Calu3 (cell line): ENCODE results near the gene EIF2D. TPM values are rescaled to one million over a fixed set of nuclear protein-coding genes. Genes with fewer than 3 reads are reported as not detected.
"Not testable (repeated sequence)": the region's sequence is repeated elsewhere in the genome, so short reads cannot be mapped to it uniquely, and the experiment has no call there.

Source experiments
- BruUV-seq: library from RNA; stranded (reverse); fragments of 400-500 nt; replicated peaks from 2 replicates; lab custom pipeline; 2021; lab: Mats Ljungman, UMichigan
- CTCF ChIA-PET: fragments of 300-600 bp; sonication (Branson Sonifier 250); formaldehyde crosslinking; loops from one replicate; lab custom pipeline; 2022; ENCODE audit warnings: antibody characterized with exemption; lab: Charles Lee
- DNase-seq: peaks from one replicate; pipeline ENCODE4 v3.0.0; 2022
- H3K27ac Mint-ChIP-seq: one replicate; pipeline ENCODE4 v1.8.0; 2022; ENCODE audit warnings: mixed read lengths; ENCODE audit not compliant: unreplicated experiment
- H3K27me3 Mint-ChIP-seq: one replicate; pipeline ENCODE4 v1.8.0; 2022; ENCODE audit warnings: mixed read lengths; ENCODE audit not compliant: unreplicated experiment
- H3K36me3 Mint-ChIP-seq: one replicate; pipeline ENCODE4 v1.8.0; 2022; ENCODE audit warnings: mild to moderate bottlenecking, moderate library complexity, mixed read lengths; ENCODE audit not compliant: insufficient read depth, unreplicated experiment
- H3K4me1 Mint-ChIP-seq: one replicate; pipeline ENCODE4 v1.8.0; 2022; ENCODE audit warnings: mild to moderate bottlenecking, low read depth, mixed read lengths; ENCODE audit not compliant: unreplicated experiment
- H3K4me3 Mint-ChIP-seq: one replicate; pipeline ENCODE4 v1.8.0; 2022; ENCODE audit warnings: mild to moderate bottlenecking, low read depth, moderate library complexity, mixed read lengths; ENCODE audit not compliant: unreplicated experiment
- H3K9me3 Mint-ChIP-seq: one replicate; pipeline ENCODE4 v1.8.0; 2022; ENCODE audit warnings: low read depth, mixed read lengths; ENCODE audit not compliant: unreplicated experiment
- intact Hi-C: fragments of 100-400 bp; cut with micrococcal nuclease; formaldehyde crosslinking; loops from one replicate; pipeline ENCODE4 v1.10.0; 2022; ENCODE audit not compliant: unreplicated experiment
- total RNA-seq: library from RNA; stranded (reverse); gene quantifications from 2 replicates; pipeline ENCODE4 v1.2.3, GENCODE V29; 2022
- TF ChIP-seq, protein P1 (sequence below): fragments of 200-600 bp; IDR thresholded peaks from one replicate; pipeline ENCODE4 v1.8.0; 2022; ENCODE audit warnings: antibody characterized with exemption; ENCODE audit not compliant: unreplicated experiment

Gene EIF2D
- total RNA-seq, 1 experiment from 2014 or later: 45.1 TPM

DNA sequence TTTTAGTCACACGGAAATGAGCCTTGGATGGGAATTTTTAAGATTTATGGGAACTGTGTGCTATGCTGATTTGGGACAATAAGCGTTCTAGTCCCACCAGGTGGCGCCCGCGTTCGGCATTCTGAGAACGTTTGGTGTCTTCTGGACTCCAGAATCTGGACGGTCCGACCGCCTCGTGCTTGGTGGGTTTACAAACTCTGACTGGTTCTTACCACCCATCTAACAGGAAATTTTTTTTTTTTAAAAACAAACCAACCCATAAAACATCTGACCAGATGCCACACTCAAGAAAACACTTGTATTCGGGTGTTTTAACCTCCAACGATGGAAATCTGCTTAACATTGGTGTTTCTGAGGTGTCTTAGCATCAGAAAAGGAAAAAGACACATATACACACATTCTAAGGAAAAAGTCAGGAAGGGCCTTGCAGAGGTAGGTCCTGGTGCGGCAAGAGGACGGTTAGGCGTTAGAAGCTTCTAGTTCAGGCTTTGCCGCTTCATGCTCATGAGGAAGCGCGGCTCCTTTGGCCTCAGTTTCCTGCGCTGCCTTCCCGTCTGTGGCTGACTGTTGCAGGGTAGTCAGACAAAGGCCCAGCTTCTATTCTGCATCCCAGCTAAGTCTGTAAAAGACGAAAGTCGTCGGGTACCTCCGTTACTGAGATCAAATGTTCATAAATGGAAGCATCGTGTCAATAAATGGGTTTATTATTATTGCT is 22.3 kb upstream of the EIF2D start:
- CTCF ChIA-PET: interaction anchor here (0.9 to 4.5 kb wide), 11 partner anchors 10 to 398 kb away, joined by 3 to 47 read pairs (median 5); partner anchors contain the start of genes C1orf116 and EIF2D
- Mint-ChIP-seq H3K27me3 (peaks cover 26% of the 10 kb centered on the region), H3K9me3 (no peaks in the 10 kb centered on the region), H3K4me3 (peak overlapping the region; percentile 95), H3K27ac (peak overlapping the region; percentile 75), H3K36me3 (peaks cover 28% of the 10 kb centered on the region), H3K4me1 (peaks cover 26% of the 10 kb centered on the region)
- TF ChIP-seq, protein P1, sequence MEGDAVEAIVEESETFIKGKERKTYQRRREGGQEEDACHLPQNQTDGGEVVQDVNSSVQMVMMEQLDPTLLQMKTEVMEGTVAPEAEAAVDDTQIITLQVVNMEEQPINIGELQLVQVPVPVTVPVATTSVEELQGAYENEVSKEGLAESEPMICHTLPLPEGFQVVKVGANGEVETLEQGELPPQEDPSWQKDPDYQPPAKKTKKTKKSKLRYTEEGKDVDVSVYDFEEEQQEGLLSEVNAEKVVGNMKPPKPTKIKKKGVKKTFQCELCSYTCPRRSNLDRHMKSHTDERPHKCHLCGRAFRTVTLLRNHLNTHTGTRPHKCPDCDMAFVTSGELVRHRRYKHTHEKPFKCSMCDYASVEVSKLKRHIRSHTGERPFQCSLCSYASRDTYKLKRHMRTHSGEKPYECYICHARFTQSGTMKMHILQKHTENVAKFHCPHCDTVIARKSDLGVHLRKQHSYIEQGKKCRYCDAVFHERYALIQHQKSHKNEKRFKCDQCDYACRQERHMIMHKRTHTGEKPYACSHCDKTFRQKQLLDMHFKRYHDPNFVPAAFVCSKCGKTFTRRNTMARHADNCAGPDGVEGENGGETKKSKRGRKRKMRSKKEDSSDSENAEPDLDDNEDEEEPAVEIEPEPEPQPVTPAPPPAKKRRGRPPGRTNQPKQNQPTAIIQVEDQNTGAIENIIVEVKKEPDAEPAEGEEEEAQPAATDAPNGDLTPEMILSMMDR: peak; percentile 84
- DNase-seq: peak; percentile 93
- intact Hi-C loops: loop anchor here (1.0 to 10.0 kb wide), 4 partner anchors 30 to 443 kb away; no protein-coding TSS in a partner anchor
- no TSS peak for BruUV-seq

DNA sequence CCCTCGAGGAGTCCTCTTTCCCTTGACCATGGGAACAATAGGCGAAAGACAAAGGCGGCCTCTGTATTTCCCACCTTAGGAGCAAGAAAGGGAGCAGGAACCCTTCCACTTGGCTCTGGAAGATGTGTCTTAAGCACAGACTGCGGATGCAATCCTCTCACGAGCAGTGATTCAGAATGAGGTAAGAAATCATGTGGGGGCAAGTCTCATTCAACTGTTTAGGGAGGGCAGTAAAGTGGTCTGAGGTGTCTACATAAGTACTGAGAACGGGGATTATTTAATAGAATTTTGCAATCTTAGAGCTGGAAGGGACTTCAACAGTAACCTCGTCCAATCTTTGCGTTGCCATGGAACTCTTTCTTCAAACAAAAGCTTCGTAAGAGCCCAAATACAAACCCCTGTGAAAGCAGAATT is 21.4 kb upstream of the EIF2D start:
- H3K27ac Mint-ChIP-seq: no peak overlapping the region
- CTCF ChIA-PET: interaction anchor here (4.5 kb wide), 1 partner anchor 30 kb away, joined by 47 read pairs; no protein-coding TSS in a partner anchor
- no peak for DNase-seq
- TF ChIP-seq, protein P1: no peak
- peaks cover 26% of the 10 kb centered on the region for H3K4me1 Mint-ChIP-seq
- no TSS peak for BruUV-seq
- H3K36me3 Mint-ChIP-seq: peaks cover 28% of the 10 kb centered on the region
- H3K9me3 Mint-ChIP-seq: no peaks in the 10 kb centered on the region
- H3K27me3 Mint-ChIP-seq: peaks cover 31% of the 10 kb centered on the region
- H3K4me3 Mint-ChIP-seq: no peak overlapping the region
- intact Hi-C loops: loop anchor here (1.0 to 10.0 kb wide), 4 partner anchors 31 to 444 kb away; no protein-coding TSS in a partner anchor

DNA sequence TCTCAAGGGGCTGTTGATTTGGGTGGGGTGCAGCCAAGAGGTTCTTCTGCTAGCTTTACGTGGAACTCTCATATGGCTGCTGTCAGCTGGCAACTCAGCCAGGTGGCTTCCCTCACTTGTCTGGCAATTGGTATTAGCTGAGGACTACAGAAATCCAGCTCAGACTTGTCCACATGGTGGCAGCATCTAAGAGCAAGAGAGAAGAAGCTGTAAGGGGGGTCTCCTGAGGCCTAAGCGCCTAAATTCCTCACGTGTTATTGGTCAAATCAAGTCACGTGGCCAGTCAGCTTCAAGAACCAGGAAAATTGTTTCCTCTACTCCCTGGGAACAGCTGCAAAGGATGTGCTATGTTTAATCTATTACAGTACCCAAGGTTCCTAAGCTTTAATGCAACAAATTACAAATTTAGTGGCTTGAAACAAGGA is 18.8 kb upstream of the EIF2D start:
- DNase-seq: peak; percentile 67
- BruUV-seq: no TSS peak
- CTCF ChIA-PET: interaction anchor here (0.6 to 1.4 kb wide), 11 partner anchors 11 to 351 kb away, joined by 3 to 41 read pairs (median 4); partner anchors contain the start of gene EIF2D
- peaks cover 25% of the 10 kb centered on the region for H3K36me3 Mint-ChIP-seq
- intact Hi-C loops: loop anchor here (1.0 to 10.0 kb wide), 4 partner anchors 84 to 446 kb away; no protein-coding TSS in a partner anchor
- peaks cover 18% of the 10 kb centered on the region for H3K4me1 Mint-ChIP-seq
- H3K27me3 Mint-ChIP-seq: peaks cover 52% of the 10 kb centered on the region
- no peaks in the 10 kb centered on the region for H3K9me3 Mint-ChIP-seq
- no peak overlapping the region for H3K27ac Mint-ChIP-seq
- H3K4me3 Mint-ChIP-seq: no peak overlapping the region
- TF ChIP-seq, protein P1: peak; percentile 64

DNA sequence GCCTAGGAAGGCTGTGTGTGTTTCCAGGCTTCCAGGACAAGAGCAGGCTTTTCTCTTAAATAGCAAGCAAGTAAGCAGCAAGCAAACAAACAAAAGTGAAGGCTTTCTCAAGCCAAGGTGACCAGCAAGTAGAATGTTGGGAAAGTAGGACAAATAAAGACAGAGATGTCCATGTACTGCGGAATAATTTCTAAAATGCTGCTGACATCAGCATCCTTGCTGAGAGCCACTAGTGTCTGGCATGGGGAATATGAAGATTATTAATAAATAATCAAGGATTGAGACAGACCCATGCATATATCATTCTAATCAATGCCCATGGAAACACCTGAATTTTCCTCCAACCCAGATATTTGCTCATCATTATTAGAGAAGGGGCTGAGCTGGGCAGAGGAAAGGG is 16.7 kb upstream of the EIF2D start:
- Mint-ChIP-seq H3K4me1 (peaks cover 7% of the 10 kb centered on the region), H3K9me3 (peaks cover 2% of the 10 kb centered on the region), H3K27me3 (peaks cover 51% of the 10 kb centered on the region), H3K27ac (no peak overlapping the region), H3K36me3 (peaks cover 5% of the 10 kb centered on the region), H3K4me3 (no peak overlapping the region)
- intact Hi-C loops: no loop called here
- TF ChIP-seq, protein P1: no peak
- BruUV-seq: no TSS peak
- CTCF ChIA-PET: interaction anchor here (0.8 to 1.2 kb wide), 2 partner anchors 16 to 35 kb away, joined by 3 to 4 read pairs; partner anchors contain the start of gene EIF2D
- DNase-seq: no peak

DNA sequence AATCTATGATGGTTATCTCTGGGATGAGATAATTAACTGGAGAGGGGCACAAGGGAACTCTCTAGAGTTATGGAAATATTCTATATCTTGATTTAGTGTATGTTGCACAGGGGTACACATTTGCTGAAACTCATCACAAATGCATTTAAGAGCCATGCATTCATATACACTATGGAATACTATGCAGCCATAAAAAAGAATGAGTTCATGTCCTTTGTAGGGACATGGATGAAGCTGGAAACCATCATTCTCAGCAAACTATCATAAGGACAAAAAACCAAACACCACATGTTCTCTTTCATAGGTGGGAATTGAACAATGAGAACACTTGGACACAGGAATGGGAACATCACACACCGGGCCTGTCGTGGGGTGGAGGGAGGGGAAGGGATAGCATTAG is 14.1 kb upstream of the EIF2D start:
- H3K9me3 Mint-ChIP-seq, BruUV-seq, CTCF ChIA-PET, DNase-seq, H3K4me3 Mint-ChIP-seq, H3K27ac Mint-ChIP-seq, intact Hi-C loops, H3K4me1 Mint-ChIP-seq, H3K36me3 Mint-ChIP-seq: not testable (repeated sequence)
- peaks cover 39% of the 10 kb centered on the region for H3K27me3 Mint-ChIP-seq
